Left cardiac atrium (tissue), 4 donors: Measurements from ENCODE around the gene VENTX. TPM values are rescaled to one million over a fixed set of nuclear protein-coding genes. Genes with fewer than 3 reads are reported as not detected.

Experiments used
- ATAC-seq, 2 donors: fragments of 200-7000 bp; cut with Tn5 transposase; one replicate each; pipeline ENCODE4 v1.9.1; 2020; ENCODE audit warnings: mild to moderate bottlenecking in 2 of 2, moderate library complexity in 2 of 2
- DNase-seq: peaks from one replicate; pipeline ENCODE4 v3.0.0-alpha.2; 2020
- intact Hi-C, 2 donors: fragments of 100-400 bp; cut with DNase I; formaldehyde crosslinking; loops; one replicate each; pipeline versions ENCODE4 v1.14.1 to v1.15.1; 2022 to 2023
- microRNA-seq, 2 donors: library from miRNA; unstranded; fragments of <30 nt; microRNA quantifications; one replicate each; pipeline ENCODE4 v1.2.0, GENCODE V29; 2020
- total RNA-seq, 2 donors: library from RNA; stranded (reverse); fragmentation: NEBNext Ultra II Directional; extraction: Animal tissue kit (Norgen Biotek cat#: 25700); gene quantifications; one replicate each; pipeline ENCODE4 v1.2.1, GENCODE V29; 2021
- donor health status: DM: no; HTN: yes; CAD: no.
- donor health status: DM: no; HTN: yes; CAD: no; lungs with severe emphysema.
- donor health status: DM: yes; HTN: yes; CAD: no.
- donor health status: Dilated cardiomyopathy.

Gene VENTX
- total RNA-seq, 2 donors from 2014 or later, result 1.3 TPM

DNA sequence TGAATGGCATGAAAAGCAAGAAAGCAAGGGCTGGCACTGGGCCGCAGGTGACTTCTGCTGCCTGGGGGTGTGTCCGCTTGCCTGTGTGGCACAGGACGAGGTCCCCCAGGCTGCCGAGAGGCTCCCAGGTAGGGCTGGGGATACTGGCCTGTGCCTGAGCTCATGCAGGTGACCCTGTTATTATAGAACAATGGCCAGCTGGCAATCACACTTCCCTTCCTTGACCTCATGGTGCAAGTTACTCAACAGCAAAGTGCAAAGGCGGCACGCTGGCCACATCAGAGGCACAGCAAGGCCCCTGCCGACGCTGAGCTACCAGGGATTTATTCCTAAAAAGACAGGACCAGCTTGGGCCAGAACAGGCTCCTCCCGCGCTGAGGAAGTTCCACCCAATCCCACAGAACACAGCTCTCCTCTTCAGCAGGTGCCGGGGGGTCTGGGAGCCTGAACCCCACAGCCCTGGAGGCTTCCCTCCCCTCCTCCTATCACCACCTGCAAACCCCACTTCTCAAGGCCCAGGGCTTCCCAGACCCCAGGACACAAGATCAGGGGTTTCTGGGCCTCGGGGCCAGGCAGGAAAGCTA is 40.4 kb downstream of the VENTX start:
- intact Hi-C loops, result no loop called here
- ATAC-seq (no peak), DNase-seq (no peak)

DNA sequence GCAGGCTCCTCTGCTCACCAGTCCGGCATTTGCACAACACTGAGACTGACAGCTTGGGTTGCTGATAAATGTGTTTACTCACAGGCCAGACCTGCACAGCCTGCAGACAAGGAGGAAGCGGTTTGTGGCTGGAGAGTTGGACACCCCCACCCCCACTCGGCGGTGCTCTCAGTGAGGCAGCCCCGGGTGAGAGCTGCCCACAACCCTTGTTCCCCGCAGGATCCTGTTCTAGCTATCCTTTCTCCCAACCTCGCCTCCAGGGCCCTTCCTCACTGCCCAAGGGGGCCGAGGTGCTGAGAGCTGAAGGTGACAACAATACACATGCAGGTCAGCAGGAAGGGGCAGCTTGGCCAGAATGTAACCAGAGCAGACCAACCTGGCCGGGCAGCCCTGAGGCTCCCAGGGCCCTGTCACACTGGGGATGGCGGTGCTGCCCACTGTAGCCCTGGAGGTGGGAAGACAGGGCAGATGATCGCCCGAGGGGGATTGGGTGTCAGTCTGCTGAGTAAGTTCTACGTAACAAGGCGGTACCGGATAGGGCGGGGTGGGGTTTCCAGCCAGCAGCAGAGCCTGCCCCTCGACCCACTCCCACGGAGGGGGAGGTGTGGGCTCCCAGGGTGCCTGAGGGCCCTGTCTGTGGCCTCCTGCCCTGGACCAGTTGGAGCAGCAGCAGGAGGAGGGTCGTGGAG is 41.1 kb downstream of the VENTX start:
- DNase-seq, result no peak
- intact Hi-C loops, result no loop called here
- peak; percentile 37 to 44 for ATAC-seq

DNA sequence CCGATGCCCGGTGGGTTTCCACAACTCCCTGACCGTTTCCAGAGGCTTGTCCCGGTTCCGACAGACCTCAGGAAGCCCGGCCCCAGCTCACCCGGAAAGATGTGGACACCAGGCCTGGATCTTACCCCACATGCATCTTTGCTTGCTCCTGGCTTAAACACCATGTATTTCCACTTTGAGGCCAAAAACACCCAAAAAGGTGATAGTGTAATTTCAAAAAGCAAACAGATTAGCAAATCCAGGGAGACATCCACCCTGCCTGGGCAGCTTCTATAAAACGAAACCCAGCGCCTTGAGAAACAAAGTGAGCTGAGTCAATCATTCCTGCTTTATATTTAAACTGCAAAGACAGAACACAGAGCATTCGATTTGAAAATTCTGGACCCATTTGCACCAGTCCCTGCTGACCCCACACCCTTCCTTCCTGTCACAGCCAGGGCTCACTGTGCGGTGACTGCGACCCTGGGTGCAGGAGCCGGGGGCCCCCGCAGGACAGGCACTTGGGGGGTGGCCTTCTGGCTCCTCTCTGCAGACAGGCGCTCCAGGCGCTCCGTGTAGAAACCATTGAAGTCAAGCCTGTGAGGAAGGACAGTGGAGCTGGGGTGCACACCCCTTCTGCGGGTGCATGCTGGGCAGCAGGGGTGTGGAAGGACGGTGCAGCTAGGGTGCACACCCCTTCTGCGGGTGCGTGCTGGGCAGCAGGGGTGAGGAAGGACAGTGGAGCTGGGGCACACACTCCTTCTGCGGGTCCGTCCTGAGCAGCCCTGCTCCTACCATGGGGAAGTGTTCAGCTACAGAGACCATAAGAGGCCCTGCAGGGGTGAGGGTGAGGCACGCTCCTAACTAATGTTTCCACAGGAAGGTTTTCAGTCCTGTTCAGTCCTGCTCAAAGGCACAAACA is 41.9 kb downstream of the VENTX start:
- no peak for DNase-seq
- intact Hi-C loops, result no loop called here
- no peak for ATAC-seq

DNA sequence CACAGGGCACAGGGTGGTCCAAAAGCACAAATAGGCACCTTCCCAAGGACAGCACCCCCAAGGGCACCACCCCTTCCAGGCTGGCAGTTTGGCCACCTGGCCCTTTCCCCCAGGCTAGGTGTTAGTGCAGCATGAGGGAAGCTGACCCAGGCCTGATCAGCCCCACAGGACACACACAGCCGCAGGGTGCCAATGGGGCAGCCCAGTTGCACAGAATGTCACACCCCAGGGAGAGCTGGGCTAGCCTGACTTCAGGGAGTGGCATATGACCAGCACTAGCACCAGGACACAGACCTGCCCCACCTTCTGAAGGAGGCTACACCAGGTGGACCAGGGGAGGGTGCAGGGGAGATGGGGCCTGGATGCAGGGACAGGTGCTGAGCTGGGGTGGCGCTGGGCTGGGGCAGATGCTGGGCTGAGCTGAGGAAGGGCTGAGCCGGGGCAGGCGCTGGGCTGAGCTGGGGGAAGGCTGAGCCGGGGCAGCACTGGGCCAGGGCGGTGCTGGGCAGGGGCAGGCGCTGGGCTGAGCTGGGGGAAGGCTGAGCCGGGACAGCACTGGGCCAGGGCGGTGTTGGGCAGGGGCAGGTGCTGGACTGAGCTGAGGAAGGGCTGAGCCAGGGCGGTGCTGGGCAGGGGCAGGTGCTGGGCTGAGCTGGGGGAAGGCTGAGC is 42.9 kb downstream of the VENTX start:
- ATAC-seq, result no peak
- intact Hi-C loops, result no loop called here

DNA sequence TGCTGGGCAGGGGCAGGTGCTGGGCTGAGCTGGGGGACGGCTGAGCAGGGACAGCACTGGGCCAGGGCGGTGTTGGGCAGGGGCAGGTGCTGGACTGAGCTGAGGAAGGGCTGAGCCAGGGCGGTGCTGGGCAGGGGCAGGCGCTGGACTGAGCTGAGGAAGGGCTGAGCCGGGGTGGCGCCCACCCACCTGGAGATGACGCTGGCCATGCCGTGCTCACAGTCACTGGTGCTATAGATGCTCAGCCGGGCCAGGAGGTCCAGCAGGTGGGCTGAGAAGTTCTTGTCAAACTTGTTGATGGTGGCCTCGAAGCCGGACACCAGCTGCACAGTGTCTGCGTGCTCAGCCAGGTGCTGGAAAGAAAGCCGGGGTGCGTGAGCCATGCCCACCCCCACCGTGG is 43.4 kb downstream of the VENTX start:
- intact Hi-C loops, result no loop called here
- DNase-seq (no peak), ATAC-seq (no peak)

More for the DNA sequence above, 42.9 kb downstream of the VENTX start:
- DNase-seq, result no peak

DNA sequence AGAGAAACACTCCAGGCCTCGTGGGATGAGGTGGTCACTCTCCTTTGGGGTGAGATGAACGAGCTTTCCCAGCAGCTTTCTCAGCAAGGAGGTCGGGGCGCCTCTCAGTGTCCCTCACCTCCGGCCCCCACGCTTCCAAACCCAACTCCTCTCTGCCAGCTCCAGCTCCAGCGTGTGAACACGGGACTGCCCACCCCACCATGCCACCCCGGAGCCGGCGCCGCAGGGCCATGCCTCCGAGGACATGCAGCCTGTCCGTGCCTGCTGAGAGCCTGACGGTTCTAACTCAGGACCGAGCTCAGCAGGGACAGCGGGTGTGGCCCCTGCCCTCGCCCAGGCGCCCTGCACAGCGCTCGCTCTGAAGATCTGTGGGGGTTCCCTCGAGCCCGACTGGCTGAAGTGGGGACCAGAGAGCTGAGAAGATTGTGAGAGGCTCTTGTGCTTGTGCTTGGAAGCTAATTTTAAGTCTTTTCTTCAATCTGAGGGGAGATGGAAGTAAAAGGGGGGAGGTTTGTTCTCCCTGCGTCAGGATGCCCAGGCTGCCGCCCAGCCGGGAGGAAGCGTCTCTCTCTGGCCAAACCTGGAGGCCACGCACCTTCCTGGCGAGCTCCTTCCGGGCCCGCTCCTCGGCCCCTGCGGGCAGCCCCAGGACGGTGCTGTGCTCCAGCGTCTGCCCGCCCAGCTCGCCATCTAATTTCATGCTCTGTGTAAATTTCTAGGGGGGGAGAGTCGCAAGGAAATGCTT is 44.1 kb downstream of the VENTX start:
- DNase-seq, result no peak
- intact Hi-C loops, result no loop called here
- no peak for ATAC-seq

DNA sequence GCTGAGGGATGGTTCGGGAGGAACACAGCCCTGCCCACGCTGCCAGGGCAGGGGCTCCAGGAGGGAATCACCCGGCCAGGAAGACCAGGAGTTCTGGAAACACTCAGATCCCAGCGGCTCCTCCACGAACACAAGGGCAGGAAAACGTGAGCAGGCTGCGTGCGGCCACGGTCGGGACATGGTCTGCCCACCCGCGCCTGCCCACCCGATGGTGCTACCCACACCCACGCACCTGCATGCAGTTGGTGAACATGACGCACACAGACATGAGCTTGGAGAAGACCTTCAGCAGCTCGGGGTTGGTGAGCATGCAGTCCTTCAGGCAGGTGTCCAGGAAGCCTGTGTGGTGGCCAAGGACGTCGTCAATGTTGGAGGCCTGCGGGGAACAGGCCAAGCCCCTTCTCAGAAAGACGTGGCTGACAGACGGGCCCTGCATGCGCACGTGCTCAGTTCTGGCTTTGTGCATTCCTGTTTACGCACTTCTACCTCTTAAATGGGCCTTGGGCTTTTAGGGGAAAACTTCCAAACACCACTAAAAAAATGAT is 45.3 kb downstream of the VENTX start:
- ATAC-seq, result no peak
- intact Hi-C loops, result no loop called here
- no peak for DNase-seq

DNA sequence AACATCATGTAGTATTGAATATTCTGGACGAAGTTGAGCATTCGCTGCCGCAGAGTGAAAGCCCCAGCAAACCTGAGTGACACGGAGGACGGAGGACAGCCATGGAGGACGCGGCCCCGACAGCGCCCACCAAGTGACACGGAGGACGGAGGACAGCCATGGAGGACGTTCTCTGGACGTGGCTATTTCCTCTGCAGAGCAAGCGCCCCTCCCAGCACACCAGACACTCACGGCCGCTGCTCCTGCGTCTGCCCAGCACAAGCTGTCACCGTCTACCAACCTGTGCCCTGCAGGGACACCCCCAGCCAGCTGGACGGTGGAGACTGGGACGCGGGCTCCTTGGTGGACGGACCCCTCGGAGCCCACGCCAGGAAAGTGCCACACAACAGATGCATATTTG is 46.3 kb downstream of the VENTX start:
- DNase-seq, result no peak
- intact Hi-C loops, result no loop called here
- ATAC-seq, result no peak

DNA sequence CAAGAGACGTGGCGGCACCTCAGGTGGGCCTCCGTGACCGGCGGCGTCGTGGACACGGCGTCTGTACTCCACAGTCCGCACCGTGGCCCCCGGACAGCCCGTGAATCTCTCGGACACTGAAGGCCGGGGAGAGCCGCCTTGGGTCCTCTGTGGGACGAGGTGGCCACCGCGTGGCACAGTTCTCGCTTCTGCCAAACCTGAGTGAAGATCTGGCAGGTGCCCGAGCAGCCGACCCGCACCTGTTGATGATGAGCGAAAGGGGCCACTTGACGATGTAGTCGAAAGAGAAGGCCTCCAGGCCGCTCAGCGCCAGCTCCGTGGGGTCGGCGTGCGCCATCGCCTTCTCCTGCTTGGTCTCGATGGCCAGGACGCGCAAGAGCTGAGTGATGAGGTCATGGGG is 47.6 kb downstream of the VENTX start:
- DNase-seq (no peak), ATAC-seq (no peak)
- intact Hi-C loops, result no loop called here

DNA sequence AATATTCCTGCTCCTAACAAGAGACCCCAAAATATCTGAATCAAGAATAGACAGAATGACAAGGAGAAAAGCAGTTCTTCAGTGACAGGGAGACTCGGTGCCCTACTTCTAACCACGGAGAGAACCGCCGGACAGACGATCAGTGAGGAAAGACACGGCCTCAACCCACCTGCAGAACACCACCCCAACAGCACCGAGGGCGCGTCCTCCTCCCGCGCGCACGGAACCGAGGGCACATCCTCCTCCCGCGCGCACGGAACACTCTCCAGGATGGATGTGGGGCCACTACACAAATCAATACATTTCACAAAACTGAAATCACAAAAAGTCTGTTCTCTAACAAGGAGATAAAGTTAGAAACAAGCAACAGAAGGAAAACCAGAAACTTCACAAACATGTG is 48.7 kb downstream of the VENTX start:
- intact Hi-C loops, result no loop called here
- no peak for DNase-seq
- no peak for ATAC-seq

DNA sequence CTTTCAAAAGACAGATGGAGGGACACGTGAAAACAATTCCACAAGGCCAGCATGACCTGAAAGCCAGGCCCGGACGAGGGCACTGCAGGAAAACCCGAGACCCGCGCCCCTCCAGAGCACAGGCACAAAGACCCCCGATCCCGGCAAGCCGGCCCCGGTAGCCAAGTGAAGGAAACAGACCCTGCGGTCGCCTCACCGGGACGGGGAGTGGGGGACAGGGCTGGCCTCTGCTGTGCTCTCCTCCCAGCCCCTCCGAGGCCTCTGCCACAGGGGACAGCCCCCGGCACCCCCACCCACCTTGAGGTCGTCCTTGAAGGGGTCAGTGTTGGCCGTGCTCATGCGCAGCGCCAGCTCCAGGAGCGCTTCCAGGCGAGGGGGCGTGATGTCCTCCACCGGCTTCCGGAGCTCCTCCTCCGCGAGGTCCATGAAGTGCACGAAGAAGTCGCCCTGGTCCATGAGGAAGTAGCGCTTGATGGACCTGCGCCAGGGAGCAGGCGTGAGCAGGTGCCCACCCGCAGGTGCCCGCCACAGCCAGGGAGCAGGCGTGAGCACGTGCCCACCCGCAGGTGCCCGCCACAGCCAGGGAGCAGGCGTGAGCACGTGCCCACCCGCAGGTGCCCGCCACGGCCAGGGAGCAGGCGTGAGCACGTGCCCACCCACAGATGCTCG is 50.3 kb downstream of the VENTX start:
- DNase-seq (no peak), ATAC-seq (no peak)
- intact Hi-C loops, result no loop called here

DNA sequence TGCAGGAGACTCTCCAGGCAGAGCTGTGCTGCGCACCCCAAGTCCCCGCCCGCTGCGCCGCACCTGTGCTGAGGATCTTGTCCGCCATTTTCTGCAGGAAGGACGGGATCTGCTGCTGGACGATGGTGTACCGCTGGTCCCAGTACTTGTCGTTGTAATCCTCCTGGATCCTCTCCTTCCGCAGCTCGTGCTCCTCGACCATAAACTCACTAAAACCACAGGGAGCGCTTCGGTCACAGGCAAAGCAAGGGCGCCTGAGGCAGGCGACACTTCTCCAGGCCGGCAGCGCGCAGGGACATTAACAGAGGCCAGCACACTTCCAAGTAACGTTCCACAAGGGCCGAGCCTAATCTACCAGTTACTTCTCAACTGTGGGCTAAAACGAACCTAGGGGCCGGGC is 52.1 kb downstream of the VENTX start:
- ATAC-seq, result no peak
- intact Hi-C loops, result no loop called here

More for the DNA sequence above, 52.1 kb downstream of the VENTX start:
- no peak for DNase-seq

Small RNA genes within 50 kb of the gene (microRNA-seq; reads per million reads assigned to microRNA genes)
- 5.2 to 6.0 reads per million in 2 donors for gene MIR202

Other genes with a start within 250 kb of the VENTX start
- gene ADGRA1, start 149.9 kb upstream of the VENTX start, total RNA-seq, result under 1 TPM in 1 of 2 donors, not detected in 1; 0.10 TPM
- under 1 TPM; 0.34 to 0.50 TPM for gene KNDC1, start 77.6 kb upstream of the VENTX start, total RNA-seq
- gene UTF1, start 7.6 kb upstream of the VENTX start, total RNA-seq, result not detected
- 1 to 10 TPM; 2.3 to 3.8 TPM for gene ADAM8, start 39.0 kb downstream of the VENTX start, total RNA-seq
- 10 to 100 TPM; 33.6 to 36.6 TPM for gene TUBGCP2, start 71.0 kb downstream of the VENTX start, total RNA-seq
- 10 to 100 TPM; 34.3 to 44.6 TPM for gene ZNF511, start 71.1 kb downstream of the VENTX start, total RNA-seq
- gene CALY, start 99.0 kb downstream of the VENTX start, total RNA-seq, result not detected
- gene PRAP1, start 109.5 kb downstream of the VENTX start, total RNA-seq, result not detected
- 10 to 100 TPM; 16.2 to 19.8 TPM for gene FUOM, start 120.2 kb downstream of the VENTX start, total RNA-seq
- 100 to 1,000 TPM; 106 to 135 TPM for gene ECHS1, start 135.5 kb downstream of the VENTX start, total RNA-seq
- gene PAOX, start 141.4 kb downstream of the VENTX start, total RNA-seq, result 1 to 10 TPM; 2.9 TPM
- 10 to 100 TPM; 18.8 to 23.2 TPM for gene MTG1, start 156.3 kb downstream of the VENTX start, total RNA-seq
- not detected for gene SPRN, start 186.8 kb downstream of the VENTX start, total RNA-seq
- gene SCART1, start 216.1 kb downstream of the VENTX start, total RNA-seq, result under 1 TPM; 0.27 to 0.94 TPM